ENCODE results near the gene ZCCHC24.

The ZCCHC24 gene

GRCh38 chr10:79482304-79482703, 36.9 kb upstream of the ZCCHC24 start:
- DNase-seq (ENCODE audit: insufficient read length, low spot score) (no peak), FAIRE-seq (no peak)
- TF ChIP-seq, protein P1, sequence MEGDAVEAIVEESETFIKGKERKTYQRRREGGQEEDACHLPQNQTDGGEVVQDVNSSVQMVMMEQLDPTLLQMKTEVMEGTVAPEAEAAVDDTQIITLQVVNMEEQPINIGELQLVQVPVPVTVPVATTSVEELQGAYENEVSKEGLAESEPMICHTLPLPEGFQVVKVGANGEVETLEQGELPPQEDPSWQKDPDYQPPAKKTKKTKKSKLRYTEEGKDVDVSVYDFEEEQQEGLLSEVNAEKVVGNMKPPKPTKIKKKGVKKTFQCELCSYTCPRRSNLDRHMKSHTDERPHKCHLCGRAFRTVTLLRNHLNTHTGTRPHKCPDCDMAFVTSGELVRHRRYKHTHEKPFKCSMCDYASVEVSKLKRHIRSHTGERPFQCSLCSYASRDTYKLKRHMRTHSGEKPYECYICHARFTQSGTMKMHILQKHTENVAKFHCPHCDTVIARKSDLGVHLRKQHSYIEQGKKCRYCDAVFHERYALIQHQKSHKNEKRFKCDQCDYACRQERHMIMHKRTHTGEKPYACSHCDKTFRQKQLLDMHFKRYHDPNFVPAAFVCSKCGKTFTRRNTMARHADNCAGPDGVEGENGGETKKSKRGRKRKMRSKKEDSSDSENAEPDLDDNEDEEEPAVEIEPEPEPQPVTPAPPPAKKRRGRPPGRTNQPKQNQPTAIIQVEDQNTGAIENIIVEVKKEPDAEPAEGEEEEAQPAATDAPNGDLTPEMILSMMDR (IDR thresholded peaks at IDR 0.05; ENCODE audit: insufficient read depth, missing control alignments) = no peak

DNA sequence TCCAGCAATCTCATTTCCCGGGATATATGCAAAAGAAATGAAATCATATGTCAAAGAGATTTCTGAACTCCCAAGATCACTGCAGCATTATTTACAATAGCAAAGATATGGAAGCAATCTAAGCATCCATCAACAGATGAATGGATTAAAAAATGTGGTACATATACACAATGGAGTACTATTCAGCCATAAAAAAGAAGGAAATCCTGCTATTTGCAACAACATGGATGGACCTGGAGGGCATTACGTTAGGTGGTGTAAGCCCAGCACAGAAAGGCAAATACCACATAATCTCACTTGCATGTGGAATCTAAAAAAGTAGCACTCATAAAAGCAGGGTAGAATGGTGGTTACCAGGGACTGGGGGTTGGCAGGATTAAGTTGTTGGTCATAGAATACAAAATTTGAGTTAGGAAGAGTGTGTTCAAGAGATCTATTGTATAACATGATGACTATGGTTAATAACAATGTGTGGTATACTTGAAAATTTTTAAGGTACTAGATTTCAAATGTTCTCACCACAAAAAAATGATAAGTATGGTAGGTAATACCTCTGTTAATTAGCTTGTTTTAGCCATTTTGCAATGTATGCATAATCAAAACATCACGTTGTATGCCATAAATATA, 34.0 kb upstream of the ZCCHC24 start:
- FAIRE-seq (no peak), DNase-seq (ENCODE audit: insufficient read length, low spot score) (no peak)
- TF ChIP-seq, protein P1 (IDR thresholded peaks at IDR 0.05; ENCODE audit: insufficient read depth, missing control alignments) = no peak

GRCh38 chr10:79477456-79477855, 32.0 kb upstream of the ZCCHC24 start:
- FAIRE-seq = no peak
- TF ChIP-seq, protein P1 (IDR thresholded peaks at IDR 0.05; ENCODE audit: insufficient read depth, missing control alignments) = no peak
- DNase-seq (ENCODE audit: insufficient read length, low spot score) = no peak

DNA sequence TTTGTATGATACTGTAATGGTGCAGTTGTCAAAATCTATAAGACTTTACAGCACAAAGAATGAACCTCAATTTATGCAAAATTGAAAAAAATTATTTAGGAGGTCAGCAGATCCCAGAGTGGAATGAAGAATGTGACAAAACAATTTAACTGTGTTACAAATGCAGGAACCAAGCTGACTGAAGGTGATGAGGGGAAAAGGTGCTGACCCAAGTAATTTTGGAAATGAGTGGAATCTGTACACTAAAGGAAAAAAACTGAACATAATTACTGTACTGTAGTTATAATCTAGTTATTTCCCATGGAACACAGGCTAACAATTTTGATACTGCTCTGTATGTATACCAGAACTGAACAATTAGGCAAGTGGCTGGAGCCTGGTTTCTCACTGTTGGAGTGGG, 31.2 kb upstream of the ZCCHC24 start:
- FAIRE-seq (no peak), DNase-seq (ENCODE audit: insufficient read length, low spot score) (no peak)

GRCh38 chr10:79475877-79476276, 30.5 kb upstream of the ZCCHC24 start:
- DNase-seq (ENCODE audit: insufficient read length, low spot score) = no peak
- no peak for FAIRE-seq
- TF ChIP-seq, protein P1 (IDR thresholded peaks at IDR 0.05; ENCODE audit: insufficient read depth, missing control alignments) = no peak

More for the DNA sequence above, 31.2 kb upstream of the ZCCHC24 start:
- TF ChIP-seq, protein P1 (IDR thresholded peaks at IDR 0.05; ENCODE audit: insufficient read depth, missing control alignments) = no peak

DNA sequence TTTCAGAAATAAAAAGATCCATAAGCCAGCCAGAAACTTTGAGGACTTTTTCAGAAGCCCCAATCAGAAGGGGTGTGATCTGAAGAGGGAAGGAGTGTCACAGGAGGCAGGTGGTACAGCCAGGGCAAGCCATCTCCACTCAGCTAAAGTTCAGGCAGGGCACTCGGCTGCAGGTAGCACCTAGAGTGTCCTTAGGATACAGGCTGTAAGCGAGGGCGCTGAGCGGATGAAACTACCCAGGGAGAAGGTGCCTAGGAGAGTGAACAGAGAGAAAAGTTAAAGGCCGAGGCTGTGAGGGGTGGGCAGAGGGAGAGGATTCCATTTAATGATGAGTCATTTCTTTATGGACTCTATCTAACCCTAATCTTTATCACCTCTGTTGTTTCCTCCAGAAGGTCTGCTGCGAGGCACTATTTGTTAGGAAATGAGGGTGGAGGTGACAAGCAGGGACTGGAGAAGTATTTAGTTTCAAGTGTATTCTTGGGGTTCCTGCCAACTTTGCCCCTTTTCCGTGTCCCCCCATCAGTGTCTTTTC, 29.8 kb upstream of the ZCCHC24 start:
- TF ChIP-seq, protein P1 (IDR thresholded peaks at IDR 0.05; ENCODE audit: insufficient read depth, missing control alignments) = no peak
- DNase-seq (ENCODE audit: insufficient read length, low spot score) (no peak), FAIRE-seq (no peak)

DNA sequence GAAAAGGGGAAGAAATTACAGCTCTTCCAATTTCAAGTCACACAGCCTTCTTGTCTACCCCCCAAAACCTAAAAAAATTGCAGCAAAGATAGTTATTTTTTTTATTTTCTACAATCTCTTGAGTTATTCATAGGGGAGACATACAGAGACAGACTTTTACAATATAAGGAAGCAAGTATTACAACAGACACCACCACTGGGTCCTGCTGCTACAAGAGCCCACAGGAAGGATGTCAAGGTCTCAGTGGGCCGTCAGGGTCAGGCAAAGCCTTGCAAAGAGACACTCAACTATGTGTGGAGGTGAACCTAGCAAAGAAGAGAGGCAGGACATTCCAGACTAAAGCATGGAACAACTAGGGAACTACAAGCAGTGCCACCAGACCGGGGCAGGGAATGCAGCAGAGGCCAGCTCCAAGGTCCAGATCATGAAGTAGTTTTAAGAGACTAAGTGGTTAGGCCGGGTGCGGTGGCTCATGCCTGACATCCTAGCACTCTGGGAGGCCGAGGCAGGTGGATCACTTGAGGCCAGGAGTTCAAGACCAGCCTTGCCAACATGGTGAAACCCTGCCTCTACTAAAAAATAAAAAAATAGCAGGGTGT, 28.2 kb upstream of the ZCCHC24 start:
- no peak for DNase-seq (ENCODE audit: insufficient read length, low spot score)
- FAIRE-seq = no peak
- TF ChIP-seq, protein P1 (IDR thresholded peaks at IDR 0.05; ENCODE audit: insufficient read depth, missing control alignments) = no peak

All from D721Med (cell line).